Loucy (cell line): ENCODE data around the gene FGF3.

Source experiments
- H2AFZ ChIP-seq: fragments of 200-600 bp; sonication (generic); 2 replicates; pipeline ENCODE4 v1.6.0; 2016; ENCODE audit warnings: antibody characterized with exemption, mild to moderate bottlenecking, low read length, moderate library complexity
- H3F3A ChIP-seq: fragments of 200-600 bp; 2 replicates; pipeline ENCODE4 v1.6.0; 2016; ENCODE audit warnings: antibody characterized with exemption, low read depth, mild to moderate bottlenecking
- H3K27me3 ChIP-seq: fragments of 200-600 bp; sonication (generic); 2 replicates; pipeline ENCODE4 v1.6.1; 2014; ENCODE audit warnings: low read length, mild to moderate bottlenecking; ENCODE audit not compliant: insufficient read depth, poor library complexity, severe bottlenecking
- H3K36me3 ChIP-seq: fragments of 200-600 bp; sonication (generic); 2 replicates; pipeline ENCODE4 v1.6.1; 2016; ENCODE audit warnings: low read length; ENCODE audit not compliant: insufficient read depth
- H3K4me1 ChIP-seq: fragments of 200-600 bp; sonication (generic); 2 replicates; pipeline ENCODE4 v1.5.1; 2014; ENCODE audit warnings: low read length, mild to moderate bottlenecking; ENCODE audit not compliant: insufficient read depth, poor library complexity, severe bottlenecking
- H3K4me2 ChIP-seq: fragments of 200-600 bp; sonication (generic); 2 replicates; pipeline ENCODE4 v1.6.0; 2014; ENCODE audit warnings: antibody characterized with exemption, low read length, low read depth, mild to moderate bottlenecking; ENCODE audit not compliant: poor library complexity, severe bottlenecking
- H3K4me3 ChIP-seq: fragments of 200-600 bp; sonication (generic); 2 replicates; pipeline ENCODE4 v1.5.1; 2014; ENCODE audit warnings: low read length, mild to moderate bottlenecking, mixed read lengths; ENCODE audit not compliant: poor library complexity, severe bottlenecking
- H3K79me2 ChIP-seq: fragments of 200-600 bp; sonication (generic); 2 replicates; pipeline ENCODE4 v1.6.1; 2014; ENCODE audit warnings: low read length; ENCODE audit not compliant: insufficient read depth
- H3K9ac ChIP-seq: fragments of 200-600 bp; sonication (generic); 2 replicates; pipeline ENCODE4 v1.6.0; 2014; ENCODE audit warnings: mild to moderate bottlenecking, low read depth, low read length, moderate library complexity; ENCODE audit not compliant: poor library complexity, severe bottlenecking
- H3K9me2 ChIP-seq: fragments of 200-600 bp; sonication (generic); replicated peaks from 2 replicates; pipeline ENCODE4 v1.6.1; 2016; ENCODE audit warnings: low read depth, low read length, mixed read lengths
- H3K9me3 ChIP-seq: fragments of 200-600 bp; sonication (generic); 2 replicates; pipeline ENCODE4 v1.6.1; 2014; ENCODE audit warnings: mild to moderate bottlenecking, antibody characterized with exemption, low read length, low read depth; ENCODE audit not compliant: insufficient read depth
- H4K20me1 ChIP-seq: fragments of 200-600 bp; sonication (generic); 2 replicates; pipeline ENCODE4 v1.6.0; 2014; ENCODE audit warnings: antibody characterized with exemption, low read length, mild to moderate bottlenecking; ENCODE audit not compliant: insufficient read depth, poor library complexity, severe bottlenecking
- CTCF ChIP-seq: fragments of 200-600 bp; sonication (generic); conservative IDR thresholded peaks from 2 replicates; pipeline ENCODE4 v1.5.1; 2014; ENCODE audit warnings: mild to moderate bottlenecking, antibody characterized with exemption, low read length
- EZH2phosphoT487 ChIP-seq: fragments of 200-600 bp; IDR thresholded peaks from 2 replicates; pipeline ENCODE4 v1.6.1; 2018; ENCODE audit warnings: antibody characterized with exemption, mild to moderate bottlenecking, moderate library complexity, borderline replicate concordance

Gene FGF3

GRCh38 chr11:69817265-69818230 lies 1.7 kb downstream of the FGF3 start:
- no peaks in the 10 kb centered on the region for H3K9me3 ChIP-seq
- H2AFZ ChIP-seq: no peak overlapping the region
- no peaks in the 10 kb centered on the region for H3F3A ChIP-seq
- no peak overlapping the region for H3K4me2 ChIP-seq
- H3K27me3 ChIP-seq: no peaks in the 10 kb centered on the region
- no peaks in the 10 kb centered on the region for H3K9me2 ChIP-seq
- H3K9ac ChIP-seq: no peak overlapping the region
- TF ChIP-seq EZH2phosphoT487 (no peak), CTCF (no peak)
- no peak overlapping the region for H3K4me3 ChIP-seq
- H4K20me1 ChIP-seq: no peaks in the 10 kb centered on the region
- no peaks in the 10 kb centered on the region for H3K79me2 ChIP-seq
- H3K36me3 ChIP-seq: no peaks in the 10 kb centered on the region
- H3K4me1 ChIP-seq: no peaks in the 10 kb centered on the region

GRCh38 chr11:69816671-69817070 lies 2.5 kb downstream of the FGF3 start:
- Histone ChIP-seq H3K9me3 (no peaks in the 10 kb centered on the region), H3K36me3 (no peaks in the 10 kb centered on the region), H3K9ac (no peak overlapping the region), H4K20me1 (no peaks in the 10 kb centered on the region), H3K27me3 (no peaks in the 10 kb centered on the region), H3K79me2 (no peaks in the 10 kb centered on the region), H3K4me1 (no peaks in the 10 kb centered on the region), H3F3A (no peaks in the 10 kb centered on the region), H2AFZ (no peak overlapping the region), H3K4me2 (no peak overlapping the region), H3K9me2 (no peaks in the 10 kb centered on the region), H3K4me3 (no peak overlapping the region)
- TF ChIP-seq EZH2phosphoT487 (no peak), CTCF (no peak)

GRCh38 chr11:69815973-69816372 lies 3.2 kb downstream of the FGF3 start:
- no peaks in the 10 kb centered on the region for H3K4me1 ChIP-seq
- no peak for TF ChIP-seq CTCF
- TF ChIP-seq EZH2phosphoT487: no peak
- H3K27me3 ChIP-seq: no peaks in the 10 kb centered on the region
- no peak overlapping the region for H3K4me3 ChIP-seq
- no peaks in the 10 kb centered on the region for H3K9me3 ChIP-seq
- no peaks in the 10 kb centered on the region for H4K20me1 ChIP-seq
- no peaks in the 10 kb centered on the region for H3K36me3 ChIP-seq
- H2AFZ ChIP-seq: no peak overlapping the region
- no peaks in the 10 kb centered on the region for H3F3A ChIP-seq
- no peaks in the 10 kb centered on the region for H3K79me2 ChIP-seq
- no peaks in the 10 kb centered on the region for H3K9me2 ChIP-seq
- no peak overlapping the region for H3K9ac ChIP-seq
- no peak overlapping the region for H3K4me2 ChIP-seq
